HPDE6-E6E7 (cell line): Measurements from ENCODE around the gene MAP3K9.

Experiments
- DNase-seq: peaks from one replicate; pipeline ENCODE4 v3.0.0; 2011; ENCODE audit warnings: missing footprints; ENCODE audit errors: extremely low spot score

Gene MAP3K9

DNA sequence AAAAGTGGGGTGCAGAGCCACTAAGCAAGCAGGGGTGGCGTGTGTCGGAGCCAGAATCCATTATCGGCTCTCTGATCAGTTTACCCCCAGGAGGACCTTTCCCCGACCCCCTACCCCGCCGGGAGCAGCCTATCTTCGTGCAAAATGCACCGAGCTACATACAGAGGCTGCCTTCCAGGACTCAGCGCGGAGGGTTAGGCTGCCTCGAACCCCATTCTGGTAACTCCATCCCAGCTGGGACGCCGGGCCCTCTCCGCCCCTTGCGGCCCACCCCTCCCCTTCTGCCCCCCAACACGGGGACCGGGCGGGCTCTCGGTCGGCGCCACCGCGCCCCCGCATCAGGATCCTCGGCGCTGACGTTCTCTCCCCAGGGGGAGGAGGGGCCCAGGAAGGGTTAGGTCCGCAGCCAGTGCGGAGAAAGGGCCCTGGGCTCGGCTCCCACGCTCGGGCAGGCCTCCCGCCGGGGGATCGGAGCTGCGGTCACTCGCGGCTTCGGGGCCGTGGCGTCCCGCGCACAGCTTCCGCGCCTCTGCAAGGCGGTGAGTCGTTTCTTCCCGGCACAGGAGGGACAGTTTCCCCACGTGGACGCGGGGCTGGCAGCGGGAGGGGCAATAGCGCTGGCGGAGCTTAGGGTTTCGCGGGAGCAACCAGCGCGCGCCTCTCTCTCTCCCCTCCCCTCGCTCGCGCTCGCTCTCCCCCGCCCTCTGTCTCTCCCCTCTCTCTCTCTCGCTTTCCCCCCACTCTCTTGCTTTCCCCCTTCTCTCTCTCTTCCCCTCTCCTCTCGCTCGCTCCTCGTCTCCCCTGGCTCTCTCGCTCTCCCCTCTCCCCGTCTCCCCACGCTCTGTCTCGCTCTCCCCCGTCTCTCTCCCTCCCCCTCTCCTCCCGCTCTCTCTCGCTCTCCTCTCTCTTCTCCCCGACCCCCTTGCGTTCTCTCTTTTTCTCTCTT lies 12.5 kb upstream of the MAP3K9 start:
- no peak for DNase-seq

DNA sequence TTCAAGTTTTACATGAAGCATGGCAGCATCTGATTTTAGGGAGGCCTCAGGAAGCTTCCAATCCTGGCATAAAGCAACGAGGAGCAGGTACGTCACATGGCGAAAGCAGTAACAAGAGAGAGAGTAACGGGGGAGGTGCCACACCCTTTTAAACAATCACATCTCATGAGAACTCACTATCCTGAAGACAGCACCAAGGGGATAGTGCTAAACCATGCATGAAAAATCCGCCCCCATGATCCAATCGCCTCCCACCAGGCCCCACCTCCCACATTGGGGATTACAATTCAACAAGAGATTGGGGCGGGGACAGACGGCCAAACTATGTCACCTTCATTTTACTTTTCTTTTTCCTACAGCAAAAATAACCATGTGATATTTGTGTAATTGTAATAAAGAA lies 7.2 kb upstream of the MAP3K9 start:
- no peak for DNase-seq

DNA sequence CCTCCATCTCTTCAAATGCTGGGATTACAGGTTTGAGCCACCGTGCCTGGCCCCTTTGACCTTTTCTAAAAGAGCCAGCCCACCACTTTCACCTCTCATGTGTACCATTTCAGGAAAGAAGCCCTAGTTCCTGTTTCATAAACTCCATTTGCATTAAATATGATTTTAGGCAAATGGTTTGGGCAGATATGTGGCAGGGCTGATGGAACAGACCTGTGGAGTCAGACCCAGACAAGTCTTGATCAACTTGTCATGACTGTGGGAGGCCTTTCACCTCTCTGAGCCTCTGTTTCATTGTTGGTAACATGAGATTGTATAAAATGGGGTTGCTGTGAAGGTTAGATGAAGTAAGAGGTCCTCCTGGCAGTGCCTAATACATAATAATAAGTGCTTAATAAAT lies 5.2 kb upstream of the MAP3K9 start:
- DNase-seq, result no peak

DNA sequence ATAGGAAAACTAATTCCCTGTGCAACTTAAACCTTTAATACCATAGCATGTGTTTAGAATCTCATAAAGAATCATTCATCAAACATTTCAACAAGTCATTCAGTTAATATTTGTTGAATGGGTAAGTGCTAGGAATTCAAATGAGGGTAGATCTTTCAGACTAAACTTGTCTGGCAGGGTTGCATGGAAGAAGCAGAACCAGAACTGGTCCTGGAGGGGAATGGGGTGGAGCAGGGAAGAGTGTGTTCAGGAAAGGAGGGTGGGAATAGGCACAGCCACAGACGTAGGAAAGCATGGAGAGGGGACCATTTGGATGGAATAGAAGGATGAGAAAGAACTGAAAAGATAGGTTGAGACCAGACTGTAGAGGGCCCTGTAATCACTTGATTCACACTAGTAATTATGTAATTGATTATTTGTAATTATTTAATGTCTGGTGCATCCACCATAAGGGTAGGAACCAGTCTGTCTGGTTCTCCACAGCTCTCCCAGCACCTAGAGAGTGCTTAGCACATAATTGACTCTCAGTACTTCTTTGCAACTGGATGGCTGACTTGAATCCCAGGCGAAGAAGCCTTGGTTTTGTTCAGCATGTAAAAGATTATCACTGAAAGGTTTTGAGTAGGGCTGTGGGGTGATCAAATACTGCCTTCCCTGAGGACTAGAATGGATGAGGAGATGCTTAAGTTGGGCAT lies 3.0 kb upstream of the MAP3K9 start:
- no peak for DNase-seq

DNA sequence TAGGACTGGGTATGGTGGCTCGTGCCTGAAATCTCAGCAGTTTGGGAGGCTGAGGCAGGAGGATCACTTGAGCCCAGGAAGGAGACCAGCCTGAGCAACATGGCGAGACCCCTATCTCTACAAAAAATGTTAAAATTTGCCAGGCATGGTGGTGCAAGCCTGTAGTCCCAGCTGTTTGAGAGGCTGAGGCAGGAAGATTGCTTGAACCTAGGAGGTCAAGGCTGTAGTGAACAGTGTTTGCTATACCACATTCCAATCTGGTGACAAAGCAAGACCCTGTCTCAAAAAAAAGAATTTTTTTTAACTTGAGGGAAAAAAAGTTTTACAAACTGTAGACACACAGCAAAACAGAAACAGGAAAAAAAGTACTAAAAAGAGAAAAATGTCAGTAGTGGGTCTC lies 2.3 kb upstream of the MAP3K9 start:
- DNase-seq, result no peak

DNA sequence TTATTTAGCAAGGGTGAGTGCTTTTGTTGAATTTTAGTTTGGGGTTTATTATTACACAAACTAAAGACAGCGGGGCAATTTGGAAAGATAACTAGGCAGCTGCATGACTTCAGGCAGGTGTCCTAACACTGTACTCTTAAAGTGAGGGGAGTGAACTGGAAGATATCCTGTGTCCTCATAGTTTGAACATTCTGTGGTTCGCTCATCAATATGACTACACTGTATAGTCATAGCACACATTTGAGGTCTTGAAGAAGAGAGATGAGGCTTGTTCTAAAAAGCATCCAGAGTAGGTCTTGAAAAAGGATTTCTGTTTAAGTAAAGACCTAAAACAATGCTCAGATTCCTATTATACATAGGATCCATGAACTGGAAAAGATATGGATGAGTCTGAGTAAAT lies 1.7 kb upstream of the MAP3K9 start:
- no peak for DNase-seq

DNA sequence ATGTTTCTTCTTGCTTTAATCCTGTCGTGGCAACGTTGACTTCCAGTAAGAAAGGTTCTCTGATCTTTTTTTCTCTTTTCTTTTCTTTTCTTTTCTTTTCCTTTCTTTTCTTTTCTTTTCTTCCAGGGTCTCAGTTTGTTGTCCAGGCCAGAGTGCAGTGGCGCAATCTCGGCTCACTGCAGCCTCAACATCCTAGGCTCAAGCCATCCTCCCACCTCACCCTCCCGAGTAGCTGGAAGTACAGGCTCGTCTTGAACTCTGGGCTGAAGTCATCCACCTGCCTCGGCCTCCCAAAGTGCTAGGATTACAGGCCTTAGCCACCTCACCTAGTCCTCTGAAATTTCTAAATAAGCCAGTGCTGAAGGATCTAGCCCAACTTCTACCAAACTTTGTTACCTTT lies 1.3 kb upstream of the MAP3K9 start:
- no peak for DNase-seq

DNA sequence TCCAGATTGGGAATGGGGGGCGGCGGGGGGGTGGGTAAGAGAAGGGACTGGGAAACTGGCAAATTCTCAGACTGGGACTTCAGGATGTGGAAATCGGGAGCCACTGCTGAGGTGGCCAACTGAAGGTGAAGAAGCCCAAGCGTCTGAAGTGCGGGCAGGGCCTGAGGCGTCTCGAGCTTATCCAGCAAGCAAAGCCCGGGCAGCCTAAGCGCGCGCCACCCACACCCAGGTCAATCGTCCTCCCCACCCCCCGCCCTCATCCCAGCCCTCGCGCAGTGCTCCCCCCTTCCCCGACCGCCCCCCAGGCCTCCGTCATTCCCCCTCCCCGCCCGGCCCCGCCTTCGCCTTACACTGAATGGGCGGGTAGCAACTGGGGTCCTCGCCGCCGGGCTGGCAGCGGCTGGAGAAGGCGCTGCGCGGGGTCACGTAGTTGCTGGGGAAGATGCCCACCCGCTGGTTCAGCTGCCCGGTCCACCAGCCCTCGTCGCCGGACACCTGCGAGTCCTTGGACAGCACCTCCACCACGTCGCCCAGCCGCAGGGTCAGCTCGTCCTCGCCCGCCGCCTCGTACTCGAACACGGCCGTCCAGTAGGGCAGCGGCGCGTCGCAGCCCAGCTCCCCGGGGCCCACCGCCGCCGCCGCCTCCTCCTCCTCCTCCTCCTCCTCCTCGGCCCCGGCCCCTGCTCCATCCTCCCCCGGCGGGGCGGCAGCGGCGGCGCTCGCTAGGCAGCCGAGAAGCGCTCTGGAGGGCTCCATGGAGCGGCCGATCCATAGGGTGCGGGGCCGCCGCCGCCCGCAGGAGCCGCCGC lies 693 bp downstream of the MAP3K9 start:
- no peak for DNase-seq

DNA sequence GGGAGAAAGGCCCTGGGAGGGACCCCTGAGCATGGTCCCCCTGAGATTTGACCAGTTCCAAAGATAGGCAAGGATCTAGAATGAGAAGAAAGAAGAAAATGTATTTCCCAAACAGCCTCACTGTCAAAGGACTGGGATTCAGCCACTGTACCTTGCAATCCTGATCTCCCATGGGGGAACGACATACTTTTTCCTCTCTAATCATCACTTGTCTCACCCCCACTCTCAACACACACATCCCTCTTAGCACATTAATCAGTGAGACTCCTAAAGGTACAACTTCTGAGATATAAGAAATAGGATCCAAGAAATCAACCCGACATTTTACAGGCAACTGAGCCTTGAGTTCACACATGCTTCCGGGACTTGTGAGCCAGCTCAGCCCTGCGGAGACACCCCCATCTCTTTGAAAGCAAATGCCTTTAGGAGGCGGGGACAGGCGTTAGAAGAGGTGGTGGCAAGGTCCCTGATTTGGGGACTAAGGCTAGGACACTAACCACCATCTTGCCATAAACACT lies 1.4 kb downstream of the MAP3K9 start:
- no peak for DNase-seq

DNA sequence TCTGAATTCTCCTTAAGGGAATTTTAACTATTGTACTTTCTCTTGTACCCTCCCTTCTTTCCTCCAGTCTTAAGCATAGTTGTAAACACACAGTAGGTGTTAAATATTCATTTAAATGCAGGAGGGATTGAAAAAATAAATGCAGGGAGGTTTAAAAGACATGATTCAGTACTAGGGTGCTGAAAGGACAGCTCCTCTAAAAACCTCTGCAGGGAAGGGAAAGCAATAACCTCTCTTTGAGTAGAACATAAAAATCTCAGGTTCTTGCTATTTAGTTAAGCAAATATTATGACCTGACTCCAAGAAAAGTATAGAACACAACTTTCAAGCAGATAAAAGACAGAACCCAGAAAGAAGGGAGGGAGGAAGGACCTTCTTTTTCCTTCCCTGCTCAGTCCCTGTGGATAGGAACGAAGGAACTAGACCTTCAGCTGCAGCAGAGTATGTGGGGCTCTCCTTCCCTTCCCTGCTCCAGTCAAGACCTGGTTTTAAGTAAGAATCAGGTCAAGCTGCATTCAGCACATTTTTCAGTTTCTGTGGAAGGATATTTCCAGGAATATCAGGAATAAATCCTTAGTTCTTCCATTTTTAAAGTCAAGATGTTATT lies 4.7 kb downstream of the MAP3K9 start:
- no peak for DNase-seq

DNA sequence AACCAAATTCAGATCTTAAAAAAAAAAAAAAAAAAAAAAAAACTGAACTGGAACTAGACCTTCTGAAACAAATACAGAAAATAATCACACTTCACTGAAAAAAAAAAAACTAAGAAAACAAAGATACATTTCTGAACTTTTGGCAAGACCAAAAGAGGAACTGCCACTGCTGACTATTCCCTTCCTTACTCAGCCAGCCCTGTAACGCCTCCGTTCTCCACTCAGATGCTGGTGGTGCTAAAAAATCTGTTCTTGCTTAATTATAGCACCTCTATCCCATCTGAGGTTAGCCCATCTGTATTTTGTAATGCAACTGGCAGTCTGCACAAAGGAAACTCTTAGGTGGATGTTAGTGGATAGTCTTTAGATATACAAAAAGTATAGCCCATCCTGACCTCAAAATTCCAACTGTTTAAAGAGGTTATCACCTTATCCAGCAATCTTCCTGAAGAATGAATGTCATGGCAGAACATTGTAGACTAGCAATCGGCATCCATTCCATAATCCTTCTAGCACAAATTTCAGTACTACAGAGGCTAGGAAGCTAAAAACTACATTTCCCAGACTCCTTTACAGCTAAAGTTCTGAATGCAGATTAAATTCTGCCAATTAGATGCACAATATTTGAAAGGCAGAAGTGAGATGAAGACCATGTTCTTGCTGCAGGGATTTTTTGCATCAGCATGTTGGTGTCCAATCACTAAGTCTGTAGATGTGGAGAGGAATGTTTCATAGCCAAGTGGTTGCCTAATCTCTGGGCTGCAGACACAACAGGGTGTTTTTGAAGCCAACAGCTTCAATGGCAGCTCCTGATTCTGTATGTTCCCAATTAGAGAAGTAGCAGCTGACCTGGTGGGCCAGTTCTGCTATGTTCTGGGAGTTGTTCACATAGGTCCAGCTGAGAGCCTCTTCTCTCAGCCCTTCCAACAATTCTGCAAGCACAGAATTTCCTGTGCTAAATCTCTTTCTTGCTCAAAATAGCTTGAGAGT lies 5.7 kb downstream of the MAP3K9 start:
- no peak for DNase-seq

DNA sequence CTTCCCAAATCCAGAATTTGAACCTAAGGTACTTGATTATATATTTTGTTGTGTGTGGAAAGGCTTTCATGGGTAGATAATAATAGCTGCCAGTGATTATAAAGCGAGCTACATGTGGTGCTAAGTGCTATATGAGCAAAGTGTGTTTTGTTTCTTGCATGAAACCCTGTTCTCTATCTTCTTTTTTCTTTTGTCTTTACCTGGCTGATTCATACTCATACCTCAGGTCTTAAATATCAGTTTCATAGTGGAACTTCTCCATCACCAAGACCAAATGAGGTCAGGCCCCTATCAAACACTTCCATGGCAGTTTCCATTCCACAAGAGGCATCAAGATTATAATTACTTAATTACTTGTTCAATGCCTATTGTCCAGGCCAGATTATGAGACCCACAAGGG lies 6.9 kb downstream of the MAP3K9 start:
- no peak for DNase-seq

DNA sequence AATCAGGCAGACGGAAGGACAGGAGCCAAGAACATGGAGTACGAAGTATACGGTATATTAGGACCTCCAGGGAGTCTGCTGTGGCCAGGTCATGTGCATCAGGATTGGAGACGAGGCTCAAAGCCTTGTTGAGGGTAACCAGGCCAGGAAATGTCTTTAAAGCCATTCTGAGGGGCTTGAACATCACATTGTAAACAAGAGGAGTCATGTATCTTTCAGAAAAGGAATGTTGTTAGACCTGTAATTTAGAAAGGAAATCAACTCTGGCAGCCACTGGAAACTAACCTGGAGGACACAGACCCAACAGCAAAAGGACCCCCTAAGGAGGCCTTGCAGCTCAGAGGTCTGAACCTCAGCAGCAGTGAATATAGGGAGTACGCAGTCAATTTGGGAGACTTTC lies 7.5 kb downstream of the MAP3K9 start:
- no peak for DNase-seq

DNA sequence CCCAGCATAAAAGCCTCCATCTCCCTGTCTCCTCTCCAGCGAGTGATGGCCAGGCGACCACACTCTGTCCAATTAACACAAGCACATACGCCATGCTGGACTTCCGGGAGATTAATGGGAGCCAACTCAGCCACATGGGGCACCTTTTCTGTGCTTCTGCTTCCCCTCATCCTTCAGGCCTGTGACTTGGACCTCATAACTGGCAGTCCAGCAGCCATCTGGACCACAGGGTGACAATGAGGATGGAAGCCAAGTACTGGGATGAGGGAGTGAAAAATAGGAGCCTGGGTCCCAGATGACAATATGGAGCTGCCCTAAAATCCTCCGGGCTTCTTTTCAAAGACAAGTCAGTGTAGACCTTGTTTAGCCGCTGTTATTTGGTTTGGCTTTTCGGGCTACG lies 12.8 kb downstream of the MAP3K9 start:
- no peak for DNase-seq

DNA sequence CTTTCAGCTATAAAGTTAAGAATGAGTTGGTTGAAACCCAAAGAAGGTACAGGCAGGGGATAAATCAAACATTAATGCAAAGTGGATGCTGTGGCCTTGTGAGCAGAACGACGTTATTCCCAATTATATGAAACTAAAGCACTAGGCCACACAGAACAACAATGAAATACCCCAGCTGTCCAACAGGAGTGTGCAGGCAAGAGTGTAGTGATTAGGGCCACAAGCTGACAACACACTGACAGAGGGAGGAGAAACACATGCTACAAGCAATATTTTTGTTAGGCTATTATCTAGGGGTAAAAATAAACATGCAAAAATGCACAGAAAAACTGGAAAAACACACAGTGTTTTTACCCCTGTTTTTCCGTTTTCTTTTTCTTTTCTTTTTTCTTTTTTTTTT lies 15.0 kb downstream of the MAP3K9 start:
- no peak for DNase-seq

DNA sequence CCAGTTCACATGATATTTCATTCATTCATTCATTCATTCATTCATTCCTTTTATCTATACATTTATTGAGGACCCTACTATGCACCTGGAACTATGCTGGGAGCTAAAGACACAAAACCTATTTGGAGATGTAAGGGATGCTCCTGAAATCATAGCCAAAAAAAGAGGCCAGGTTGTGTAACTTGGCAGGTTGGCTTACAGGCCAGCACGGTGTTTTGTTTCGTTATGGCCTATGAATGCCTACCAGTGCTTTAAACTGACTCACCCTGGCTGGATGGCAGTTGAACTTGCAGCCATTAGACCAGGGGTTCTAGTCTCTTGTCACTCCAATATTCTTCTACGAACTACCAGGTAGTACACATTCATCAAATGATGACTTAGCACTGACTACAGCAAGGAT lies 15.7 kb downstream of the MAP3K9 start:
- DNase-seq, result no peak

DNA sequence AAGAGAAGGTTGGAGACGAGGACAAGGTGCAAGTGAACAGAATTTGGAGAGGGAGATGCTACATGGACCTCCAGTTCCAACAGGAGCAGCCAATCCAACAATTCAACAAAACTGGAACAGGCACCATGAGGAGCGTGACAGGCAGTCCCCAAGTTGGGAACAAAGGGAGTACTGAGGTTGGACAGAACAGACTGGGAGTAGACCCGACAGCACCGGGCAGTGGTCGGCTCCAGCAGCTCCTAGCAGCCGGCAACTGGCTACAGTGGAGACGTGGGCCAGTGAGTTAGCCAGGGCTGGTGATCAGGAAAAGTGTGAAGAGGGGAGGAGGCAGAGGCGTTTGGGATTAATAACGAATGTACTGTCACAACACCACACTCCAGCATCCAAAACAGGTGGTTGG lies 16.4 kb downstream of the MAP3K9 start:
- DNase-seq, result no peak

DNA sequence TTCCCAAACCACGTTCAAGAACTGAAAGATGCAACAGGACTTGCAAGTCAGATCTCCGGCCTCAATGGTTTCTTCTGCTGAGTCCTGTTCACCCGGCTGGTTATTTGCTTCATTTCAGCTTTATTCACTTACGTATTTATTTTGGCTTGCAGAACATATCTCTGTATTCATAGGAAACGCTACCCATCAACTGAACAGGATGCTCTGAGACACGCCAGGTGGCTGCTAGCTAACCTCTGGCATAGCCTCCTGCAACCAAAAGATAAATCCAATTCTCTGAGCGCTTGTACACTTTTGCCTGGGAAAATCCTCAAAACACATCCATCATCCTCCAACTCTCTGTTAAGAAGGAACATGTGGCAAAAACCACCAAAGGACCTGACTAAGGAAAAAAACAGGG lies 17.3 kb downstream of the MAP3K9 start:
- DNase-seq, result no peak

DNA sequence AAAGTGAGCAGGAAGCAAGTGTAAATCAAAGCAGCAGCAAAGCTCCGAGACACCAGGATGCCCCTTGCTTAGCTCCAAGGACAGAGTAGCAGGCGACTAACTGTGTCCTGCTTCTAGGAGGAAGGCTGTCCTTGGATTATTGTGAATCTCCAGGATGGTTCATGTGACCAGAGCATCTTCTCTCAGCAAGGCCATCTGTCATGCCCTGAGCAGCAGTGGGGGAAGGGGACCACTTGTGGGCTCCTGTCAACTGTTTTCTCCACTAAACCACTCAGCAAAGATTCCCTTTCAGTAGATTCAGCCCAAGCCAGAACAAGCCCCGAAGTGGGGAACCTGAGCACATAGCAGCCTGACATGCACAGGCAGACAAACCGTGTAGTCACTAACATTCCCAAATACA lies 19.4 kb downstream of the MAP3K9 start:
- no peak for DNase-seq

DNA sequence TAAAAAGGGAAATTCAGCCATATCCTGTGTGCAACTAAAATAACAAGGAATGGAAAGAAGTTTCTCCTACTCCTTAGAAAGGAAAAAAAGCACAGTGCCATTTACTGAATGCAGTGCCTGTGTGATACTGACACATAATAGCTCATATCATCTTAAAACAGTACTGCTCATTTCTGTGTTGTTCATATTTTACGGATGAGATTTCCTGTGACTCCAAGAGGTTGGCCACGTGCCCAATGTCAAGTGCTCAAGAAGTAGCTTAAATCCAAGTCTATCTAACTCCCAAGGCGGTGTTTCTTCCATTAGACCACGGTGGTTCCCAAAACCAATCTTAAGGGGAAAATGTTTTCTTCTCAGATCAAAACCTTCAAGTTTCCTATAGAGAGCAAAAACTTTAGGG lies 20.0 kb downstream of the MAP3K9 start:
- DNase-seq, result no peak

DNA sequence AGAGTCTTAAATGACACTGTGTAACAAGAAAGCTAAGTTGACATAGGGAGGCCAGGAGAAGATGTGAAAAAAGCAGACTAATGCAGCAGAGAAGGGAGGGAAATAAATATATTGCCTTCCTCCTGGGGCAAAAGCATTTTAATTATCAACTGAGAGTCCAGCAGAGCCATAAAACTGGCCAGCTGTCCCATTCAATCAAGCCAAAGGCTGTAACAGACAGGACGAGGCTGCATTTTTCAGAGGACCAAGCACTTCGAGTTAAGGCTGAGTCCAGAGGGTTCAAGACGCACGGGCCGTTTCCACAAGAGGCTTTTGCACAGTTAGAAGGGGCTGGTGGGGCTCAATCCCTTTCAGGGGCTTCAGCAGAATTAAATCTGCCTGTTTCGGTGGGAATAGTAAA lies 20.4 kb downstream of the MAP3K9 start:
- DNase-seq, result no peak
